SK-N-SH (cell line): ENCODE measurements around the gene ATAD1. TPM values are rescaled to one million over a fixed set of nuclear protein-coding genes. Genes with fewer than 3 reads are reported as not detected.

Source experiments
- CTCF ChIA-PET: fragments of 300-600, 350-600 bp; formaldehyde crosslinking; extraction: SDS; loops from one replicate; lab custom pipeline; 2021; lab: Yijun Ruan, JAX
- POLR2A ChIA-PET: fragments of 350-600 bp; sonication (Branson Sonifier 250); formaldehyde crosslinking; extraction: SDS; loops from one replicate; lab custom pipeline; 2020; ENCODE audit warnings: antibody characterized with exemption, inconsistent platforms; lab: Yijun Ruan, JAX
- DNase-seq: peaks from one replicate; pipeline ENCODE4 v3.0.0; 2012
- H2AFZ ChIP-seq: fragments of 200-600 bp; sonication (generic); 2 replicates; pipeline ENCODE4 v1.8.1; 2016; ENCODE audit warnings: antibody characterized with exemption, mild to moderate bottlenecking, low read depth
- H3F3A ChIP-seq: fragments of 200-600 bp; sonication (generic); replicated peaks from 2 replicates; pipeline ENCODE3; 2016; ENCODE audit warnings: antibody characterized with exemption, mild to moderate bottlenecking; ENCODE audit not compliant: insufficient read depth
- H3K27ac ChIP-seq, 2 experiments: fragments of 200-500 bp in 1 of 2; fragments of 200-600 bp in 1 of 2; sonication (Bioruptor generic) in 1 of 2; sonication (generic), shearing (Covaris generic) in 1 of 2; 2 replicates each; pipeline versions ENCODE4 v1.5.1 to v1.6.1; 2014 to 2016; ENCODE audit warnings: low read depth in 2 of 2, inconsistent platforms in 1 of 2, low read length in 1 of 2, mild to moderate bottlenecking in 1 of 2, mixed read lengths in 1 of 2
- H3K27me3 ChIP-seq: fragments of 200-600 bp; sonication (generic), shearing (Covaris generic); 2 replicates; pipeline ENCODE4 v1.6.1; 2016; ENCODE audit warnings: mixed run types; ENCODE audit not compliant: insufficient read depth
- H3K36me3 ChIP-seq, 2 experiments: fragments of 200-500 bp in 1 of 2; fragments of 200-600 bp in 1 of 2; sonication (Bioruptor generic) in 1 of 2; sonication (generic) in 1 of 2; replicated peaks in 1 of 2; 2 replicates each; pipeline versions ENCODE3 to v1.5.1; 2014 to 2016; ENCODE audit warnings: low read length in 1 of 2, mild to moderate bottlenecking in 1 of 2; ENCODE audit not compliant: insufficient read depth in 2 of 2, control insufficient read depth in 1 of 2
- H3K4me1 ChIP-seq, 2 experiments: fragments of 200-500 bp in 1 of 2; fragments of 200-600 bp in 1 of 2; sonication (Bioruptor generic) in 1 of 2; sonication (generic), shearing (Covaris generic) in 1 of 2; 2 replicates each; pipeline versions ENCODE4 v1.5.1 to v1.6.1; 2014 to 2016; ENCODE audit warnings: low read depth in 1 of 2, low read length in 1 of 2, mixed run types in 1 of 2; ENCODE audit not compliant: insufficient read depth in 2 of 2, control insufficient read depth in 1 of 2
- H3K4me2 ChIP-seq: fragments of 200-600 bp; sonication (generic), shearing (Covaris generic); 2 replicates; pipeline ENCODE4 v1.6.1; 2017; ENCODE audit warnings: mixed run types
- H3K4me3 ChIP-seq, 2 experiments: fragments of 200-500 bp in 1 of 2; fragments of 200-600 bp in 1 of 2; sonication (Bioruptor generic) in 1 of 2; sonication (generic), shearing (Covaris generic) in 1 of 2; 2 replicates each; pipeline versions ENCODE4 v1.5.1 to v1.8.1; 2014 to 2016; ENCODE audit warnings: low read depth in 2 of 2, inconsistent platforms in 1 of 2, low read length in 1 of 2, mild to moderate bottlenecking in 1 of 2, mixed read lengths in 1 of 2, moderate library complexity in 1 of 2
- H3K79me2 ChIP-seq: fragments of 200-600 bp; sonication (generic); 2 replicates; pipeline ENCODE4 v1.8.1; 2017; ENCODE audit warnings: mild to moderate bottlenecking; ENCODE audit not compliant: insufficient read depth
- H3K9ac ChIP-seq: fragments of 200-600 bp; sonication (generic); 2 replicates; pipeline ENCODE4 v1.6.1; 2017; ENCODE audit warnings: mixed run types
- H3K9me2 ChIP-seq: fragments of 200-600 bp; sonication (generic); 2 replicates; pipeline ENCODE4 v1.6.1; 2017; ENCODE audit warnings: mixed run types
- H3K9me3 ChIP-seq: fragments of 200-600 bp; sonication (generic); 2 replicates; pipeline ENCODE4 v1.6.1; 2017; ENCODE audit warnings: mixed run types, mild to moderate bottlenecking, moderate library complexity
- H4K20me1 ChIP-seq: fragments of 200-600 bp; sonication (generic); 2 replicates; pipeline ENCODE4 v1.6.1; 2017; ENCODE audit warnings: mild to moderate bottlenecking, mixed run types; ENCODE audit not compliant: insufficient read depth
- ELF1 ChIP-seq: IDR thresholded peaks from 2 replicates; pipeline ENCODE4 v1.4.0; 2012
- EZH2phosphoT487 ChIP-seq: fragments of 200-600 bp; sonication (generic); IDR thresholded peaks from 2 replicates; pipeline ENCODE4 v1.6.1; 2017; ENCODE audit warnings: low read depth, mixed run types, mild to moderate bottlenecking, antibody characterized with exemption, moderate library complexity, borderline replicate concordance
- FOXM1 ChIP-seq: IDR thresholded peaks from 2 replicates; pipeline ENCODE4 v1.4.0; 2012; ENCODE audit warnings: low read depth, mild to moderate bottlenecking
- JUND ChIP-seq: IDR thresholded peaks from 2 replicates; pipeline ENCODE4 v1.4.0; 2012
- MXI1 ChIP-seq: IDR thresholded peaks from 2 replicates; pipeline ENCODE4 v1.6.1; 2012; ENCODE audit warnings: mild to moderate bottlenecking, low read depth, low read length, improper control_type of control experiment
- PBX3 ChIP-seq: IDR thresholded peaks from 2 replicates; pipeline ENCODE4; 2012
- POLR2AphosphoS5 ChIP-seq: IDR thresholded peaks from 2 replicates; pipeline ENCODE4 v1.6.1; 2012; ENCODE audit warnings: low read depth, low read length
- RCOR1 ChIP-seq: fragments of 150-350 bp; IDR thresholded peaks from 2 replicates; pipeline ENCODE4 v1.6.1; 2017; ENCODE audit warnings: antibody characterized with exemption, low read length
- RFX5 ChIP-seq: IDR thresholded peaks from 2 replicates; pipeline ENCODE4 v1.6.1; 2012; ENCODE audit warnings: mild to moderate bottlenecking, improper control_type of control experiment, low read length
- SIN3A ChIP-seq: IDR thresholded peaks from 2 replicates; pipeline ENCODE4 v1.6.1; 2012; ENCODE audit warnings: low read depth, mild to moderate bottlenecking, low read length, moderate library complexity, borderline replicate concordance
- TAF1 ChIP-seq: IDR thresholded peaks from 2 replicates; pipeline ENCODE4 v1.6.1; 2012; ENCODE audit warnings: low read depth, mild to moderate bottlenecking, low read length, moderate library complexity, borderline replicate concordance
- TCF12 ChIP-seq: IDR thresholded peaks from 2 replicates; pipeline ENCODE4 v1.4.0; 2012
- USF2 ChIP-seq: fragments of 150-350 bp; IDR thresholded peaks from 2 replicates; pipeline ENCODE4 v1.6.1; 2017; ENCODE audit warnings: antibody characterized with exemption, low read length, low read depth, borderline replicate concordance
- WGBS: methylation state at CpG from one replicate; pipeline ENCODE4 v1.1.6; 2017; ENCODE audit warnings: low lambda C conversion rate; 5-methylcytosine and 5-hydroxymethylcytosine counted together
- polyA plus RNA-seq, 3 experiments: library from polyadenylated mRNA; depleted of rRNA; stranded (reverse); fragments of >200 nt; gene quantifications; 2 replicates each; pipeline ENCODE4 v1.2.3, GENCODE V29; 2012
- TF ChIP-seq, protein P1 (sequence below): fragments of 200-600 bp; sonication (generic); IDR thresholded peaks from 2 replicates; pipeline ENCODE4 v1.6.1; 2017; ENCODE audit warnings: antibody characterized with exemption, mild to moderate bottlenecking, moderate library complexity
- TF ChIP-seq, protein P2 (sequence below): IDR thresholded peaks from 2 replicates; pipeline ENCODE4 v1.4.0; 2012; ENCODE audit warnings: low read depth

Gene ATAD1
- polyA plus RNA-seq, 1 of the 3 experiments (the other 2 are of a cell fraction), result 13.5 TPM

GRCh38 chr10:87862679-87863052, 44.6 kb upstream of the ATAD1 start:
- Histone ChIP-seq H3K4me1 (peaks cover 0 to 13% of the 10 kb centered on the region in 2 experiments; a peak in 2 of 4 replicates), H3F3A (peaks cover 33% of the 10 kb centered on the region), H3K9me2 (no peaks in the 10 kb centered on the region), H3K27me3 (no peaks in the 10 kb centered on the region), H3K79me2 (peaks cover 40% of the 10 kb centered on the region), H3K36me3 (peaks cover 10 to 11% of the 10 kb centered on the region in 2 experiments), H3K27ac (peak overlapping the region; percentile 85 to 97), H3K9me3 (no peaks in the 10 kb centered on the region), H4K20me1 (peaks cover 35% of the 10 kb centered on the region), H3K9ac (peak overlapping the region; percentile 94), H3K4me2 (peak overlapping the region; percentile 96), H2AFZ (peak overlapping the region; percentile 92), H3K4me3 (peak overlapping the region; percentile 79 to 97)
- WGBS, result under 1% methylated on average over 20 of the region's 21 CpGs
- TF ChIP-seq RFX5 (no peak), POLR2AphosphoS5 (no peak; the same call in 1 of the 2 replicates), ELF1 (no peak), RCOR1 (no peak), JUND (no peak), EZH2phosphoT487 (no peak), TCF12 (no peak), PBX3 (no peak), TAF1 (no peak), SIN3A (no peak), USF2 (no peak), FOXM1 (no peak), MXI1 (no peak)
- TF ChIP-seq, protein P1, sequence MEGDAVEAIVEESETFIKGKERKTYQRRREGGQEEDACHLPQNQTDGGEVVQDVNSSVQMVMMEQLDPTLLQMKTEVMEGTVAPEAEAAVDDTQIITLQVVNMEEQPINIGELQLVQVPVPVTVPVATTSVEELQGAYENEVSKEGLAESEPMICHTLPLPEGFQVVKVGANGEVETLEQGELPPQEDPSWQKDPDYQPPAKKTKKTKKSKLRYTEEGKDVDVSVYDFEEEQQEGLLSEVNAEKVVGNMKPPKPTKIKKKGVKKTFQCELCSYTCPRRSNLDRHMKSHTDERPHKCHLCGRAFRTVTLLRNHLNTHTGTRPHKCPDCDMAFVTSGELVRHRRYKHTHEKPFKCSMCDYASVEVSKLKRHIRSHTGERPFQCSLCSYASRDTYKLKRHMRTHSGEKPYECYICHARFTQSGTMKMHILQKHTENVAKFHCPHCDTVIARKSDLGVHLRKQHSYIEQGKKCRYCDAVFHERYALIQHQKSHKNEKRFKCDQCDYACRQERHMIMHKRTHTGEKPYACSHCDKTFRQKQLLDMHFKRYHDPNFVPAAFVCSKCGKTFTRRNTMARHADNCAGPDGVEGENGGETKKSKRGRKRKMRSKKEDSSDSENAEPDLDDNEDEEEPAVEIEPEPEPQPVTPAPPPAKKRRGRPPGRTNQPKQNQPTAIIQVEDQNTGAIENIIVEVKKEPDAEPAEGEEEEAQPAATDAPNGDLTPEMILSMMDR, result no peak
- TF ChIP-seq, protein P2, sequence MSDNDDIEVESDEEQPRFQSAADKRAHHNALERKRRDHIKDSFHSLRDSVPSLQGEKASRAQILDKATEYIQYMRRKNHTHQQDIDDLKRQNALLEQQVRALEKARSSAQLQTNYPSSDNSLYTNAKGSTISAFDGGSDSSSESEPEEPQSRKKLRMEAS, result no peak
- ChIA-PET CTCF (interaction anchor here (0.6 to 3.8 kb wide), 9 partner anchors 13 to 702 kb away, joined by 3 to 42 read pairs (median 3); no protein-coding TSS in a partner anchor), POLR2A (interaction anchor here (0.8 to 3.0 kb wide), 16 partner anchors 12 to 690 kb away, joined by 3 to 37 read pairs (median 6); partner anchors contain the start of gene ATAD1)
- DNase-seq, result no peak
